Endodermal cell (in vitro differentiated cells): ENCODE data around the gene FILIP1L. TPM values are rescaled to one million over a fixed set of nuclear protein-coding genes. Genes with fewer than 3 reads are reported as not detected.

ENCODE experiments used
- DNase-seq: peaks from one replicate; pipeline ENCODE4 v3.0.0-alpha.2; 2017
- H3K27ac ChIP-seq: 2 replicates; pipeline ENCODE4 v1.5.1; 2013; ENCODE audit warnings: mild to moderate bottlenecking, low read depth, low read length, moderate library complexity
- H3K27me3 ChIP-seq: 2 replicates; pipeline ENCODE4 v1.6.1; 2013; ENCODE audit warnings: mild to moderate bottlenecking, low read length, moderate library complexity; ENCODE audit not compliant: insufficient read depth, control insufficient read depth, poor library complexity, severe bottlenecking
- H3K36me3 ChIP-seq: 2 replicates; pipeline ENCODE4 v1.7.0; 2013; ENCODE audit warnings: mild to moderate bottlenecking, low read length, moderate library complexity; ENCODE audit not compliant: control insufficient read depth, insufficient read depth
- H3K4me1 ChIP-seq: one replicate; pipeline ENCODE4 v1.7.0; 2013; ENCODE audit warnings: low read length; ENCODE audit not compliant: control insufficient read depth, insufficient read depth
- H3K4me3 ChIP-seq: 2 replicates; pipeline ENCODE4 v1.5.1; 2013; ENCODE audit warnings: mild to moderate bottlenecking, low read length, moderate library complexity
- H3K9ac ChIP-seq: 2 replicates; pipeline ENCODE4 v1.6.1; 2013; ENCODE audit warnings: mild to moderate bottlenecking, low read length, moderate library complexity; ENCODE audit not compliant: poor library complexity, severe bottlenecking; ENCODE audit errors: extremely low read depth
- H3K9me3 ChIP-seq: 2 replicates; pipeline ENCODE4 v1.6.1; 2013; ENCODE audit warnings: mild to moderate bottlenecking, low read length, moderate library complexity; ENCODE audit not compliant: control insufficient read depth
- H3K27ac Mint-ChIP-seq: 2 replicates; pipeline ENCODE4 v1.8.0; 2020; ENCODE audit warnings: mixed read lengths
- H3K27me3 Mint-ChIP-seq: 2 replicates; pipeline ENCODE4 v1.8.0; 2021; ENCODE audit warnings: mild to moderate bottlenecking, mixed read lengths; ENCODE audit not compliant: insufficient read depth
- H3K36me3 Mint-ChIP-seq: 2 replicates; pipeline ENCODE4 v1.8.0; 2020; ENCODE audit warnings: low read depth, mixed read lengths
- H3K4me1 Mint-ChIP-seq: 2 replicates; pipeline ENCODE4 v1.8.0; 2020; ENCODE audit warnings: mixed read lengths
- H3K4me3 Mint-ChIP-seq: 2 replicates; pipeline ENCODE4 v1.8.0; 2020; ENCODE audit warnings: mild to moderate bottlenecking, moderate library complexity, mixed read lengths
- H3K9me3 Mint-ChIP-seq: 2 replicates; pipeline ENCODE4 v1.8.0; 2020; ENCODE audit warnings: mild to moderate bottlenecking, mixed read lengths
- CTCF ChIP-seq: fragments of 200-600 bp; sonication (generic); conservative IDR thresholded peaks from 2 replicates; pipeline ENCODE4 v1.5.0; 2021; ENCODE audit warnings: antibody characterized with exemption, mild to moderate bottlenecking
- WGBS, 2 experiments: methylation state at CpG; one replicate each; pipeline versions ENCODE4 v1.1.5 to v1.1.7; 2013; ENCODE audit warnings: missing lambda C conversion rate in 2 of 2, mixed read lengths in 1 of 2; ENCODE audit not compliant: insufficient coverage in 1 of 2, insufficient read length in 1 of 2; 5-methylcytosine and 5-hydroxymethylcytosine counted together
- total RNA-seq, 2 donors: library from RNA; stranded (reverse); fragmentation: NEBNext Ultra II Directional in 1 of 2; extraction: Animal tissue kit (Norgen Biotek cat#: 25700) in 1 of 2; gene quantifications; 2 replicates in 1 of 2; 3 replicates in 1 of 2; pipeline ENCODE4 v1.2.1, GENCODE V29; 2021

The FILIP1L gene
- total RNA-seq, 2 donors from 2014 or later = 0.84 to 2.5 TPM

DNA sequence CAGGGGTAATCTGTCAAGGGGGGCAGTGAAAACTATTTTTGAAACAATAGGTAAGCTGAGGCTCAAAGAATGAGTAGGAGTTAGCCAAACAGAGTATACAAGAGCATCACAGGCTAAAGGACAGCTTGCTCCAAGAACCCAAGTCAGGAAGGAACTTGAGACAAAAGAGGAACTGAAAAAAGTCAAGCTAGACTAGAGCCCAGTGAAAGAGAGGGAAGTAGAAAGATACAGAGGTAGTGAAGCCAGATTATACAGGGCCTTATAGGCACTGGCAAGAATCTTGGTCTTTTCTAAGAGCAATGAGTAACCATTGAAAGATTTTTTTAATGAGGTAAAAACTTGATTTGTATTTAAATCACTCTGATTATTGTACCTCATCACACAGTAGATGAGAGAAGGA is 69.9 kb downstream of the FILIP1L start:
- Histone ChIP-seq H3K27me3 (no peaks in the 10 kb centered on the region), H3K9ac (no peak overlapping the region), H3K4me1 (no peaks in the 10 kb centered on the region), H3K9me3 (no peaks in the 10 kb centered on the region), H3K4me3 (no peak overlapping the region), H3K36me3 (no peaks in the 10 kb centered on the region), H3K27ac (no peak overlapping the region)
- H3K27me3 Mint-ChIP-seq = no peaks in the 10 kb centered on the region
- no peak overlapping the region for H3K4me3 Mint-ChIP-seq
- peaks cover 2% of the 10 kb centered on the region for H3K4me1 Mint-ChIP-seq
- no peak overlapping the region for H3K27ac Mint-ChIP-seq
- H3K9me3 Mint-ChIP-seq = no peaks in the 10 kb centered on the region
- TF ChIP-seq CTCF = no peak
- DNase-seq = no peak
- H3K36me3 Mint-ChIP-seq = no peaks in the 10 kb centered on the region

DNA sequence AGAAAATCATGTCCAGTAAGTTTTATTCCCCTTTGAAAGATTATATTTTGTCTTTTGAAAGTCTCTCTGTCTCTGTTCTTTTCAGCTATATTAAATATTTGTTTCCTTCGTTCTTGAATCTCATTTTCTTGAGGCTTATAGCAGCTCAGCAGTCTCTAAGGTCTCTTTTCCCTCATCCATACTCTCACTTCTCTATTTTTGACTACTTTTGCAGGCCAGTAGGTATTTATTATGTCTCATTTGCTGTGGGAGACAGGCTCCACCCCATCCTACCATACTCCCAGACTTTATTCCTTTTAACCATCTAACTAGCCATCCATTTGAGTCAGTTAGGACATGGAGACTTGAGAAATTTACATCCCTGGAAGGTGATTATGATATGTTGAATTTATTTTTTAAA is 71.0 kb downstream of the FILIP1L start:
- WGBS, 2 experiments = 95 to 100% methylated on average over 1 of the region's 1 CpG
- H3K27me3 Mint-ChIP-seq = no peaks in the 10 kb centered on the region
- no peak overlapping the region for H3K27ac Mint-ChIP-seq
- no peak for DNase-seq
- Histone ChIP-seq H3K27ac (no peak overlapping the region), H3K4me1 (no peaks in the 10 kb centered on the region), H3K27me3 (no peaks in the 10 kb centered on the region), H3K9me3 (no peaks in the 10 kb centered on the region), H3K9ac (no peak overlapping the region), H3K36me3 (no peaks in the 10 kb centered on the region), H3K4me3 (no peak overlapping the region)
- TF ChIP-seq CTCF = no peak
- peaks cover 2% of the 10 kb centered on the region for H3K4me1 Mint-ChIP-seq
- no peaks in the 10 kb centered on the region for H3K9me3 Mint-ChIP-seq
- no peaks in the 10 kb centered on the region for H3K36me3 Mint-ChIP-seq
- no peak overlapping the region for H3K4me3 Mint-ChIP-seq

- Histone ChIP-seq H3K36me3 (no peaks in the 10 kb centered on the region), H3K27ac (no peak overlapping the region), H3K4me1 (no peaks in the 10 kb centered on the region), H3K4me3 (no peak overlapping the region), H3K9ac (no peak overlapping the region), H3K27me3 (no peaks in the 10 kb centered on the region), H3K9me3 (no peaks in the 10 kb centered on the region)
- H3K36me3 Mint-ChIP-seq = no peaks in the 10 kb centered on the region
- H3K4me3 Mint-ChIP-seq = no peak overlapping the region
- no peak overlapping the region for H3K27ac Mint-ChIP-seq
- no peaks in the 10 kb centered on the region for H3K27me3 Mint-ChIP-seq
- no peaks in the 10 kb centered on the region for H3K9me3 Mint-ChIP-seq
- no peak for DNase-seq
- WGBS, 2 experiments = 86 to 87% methylated on average over 6 of the region's 6 CpGs
- no peak for TF ChIP-seq CTCF
- H3K4me1 Mint-ChIP-seq = no peaks in the 10 kb centered on the region
Observed at GRCh38 chr3:100042166-100042981, 71.9 kb downstream of the FILIP1L start.
